GM23338 (cell line): ENCODE measurements around the gene RNF31. TPM values are rescaled to one million over a fixed set of nuclear protein-coding genes. Genes with fewer than 3 reads are reported as not detected.

Experiments
- ATAC-seq: fragments of 200-7000 bp; cut with Tn5 transposase; 3 replicates; pipeline ENCODE4 v1.9.1; 2020
- DNase-seq: peaks from one replicate; pipeline ENCODE4 v3.0.0-alpha.2; 2015; ENCODE audit warnings: low spot score
- H2AFZ ChIP-seq: fragments of 200-600 bp; sonication (generic); 2 replicates; pipeline ENCODE4 v1.8.0; 2016; ENCODE audit warnings: antibody characterized with exemption, mild to moderate bottlenecking, moderate library complexity
- H3F3A ChIP-seq: fragments of 200-600 bp; sonication (generic); replicated peaks from 2 replicates; pipeline ENCODE4 v1.8.0; 2017; ENCODE audit warnings: antibody characterized with exemption, mixed run types, low read depth
- H3K27ac ChIP-seq: fragments of 200-600 bp; sonication (generic); 2 replicates; pipeline ENCODE4 v1.6.1; 2016; ENCODE audit warnings: low read depth
- H3K27me3 ChIP-seq: fragments of 200-600 bp; sonication (generic); 2 replicates; pipeline ENCODE4 v1.8.0; 2016; ENCODE audit warnings: mild to moderate bottlenecking, mixed run types, moderate library complexity; ENCODE audit not compliant: insufficient read depth
- H3K36me3 ChIP-seq: fragments of 200-600 bp; sonication (generic); 2 replicates; pipeline ENCODE4 v1.8.0; 2016; ENCODE audit warnings: mild to moderate bottlenecking; ENCODE audit not compliant: insufficient read depth
- H3K4me1 ChIP-seq: fragments of 200-600 bp; sonication (generic); 2 replicates; pipeline ENCODE4 v1.8.0; 2016; ENCODE audit warnings: mild to moderate bottlenecking, moderate library complexity; ENCODE audit not compliant: insufficient read depth
- H3K4me2 ChIP-seq: fragments of 200-600 bp; sonication (generic); 2 replicates; pipeline ENCODE4 v1.7.1; 2017; ENCODE audit warnings: mixed run types
- H3K4me3 ChIP-seq: fragments of 200-600 bp; sonication (generic); 2 replicates; pipeline ENCODE4 v1.6.1; 2016; ENCODE audit warnings: mixed run types
- H3K79me2 ChIP-seq: fragments of 200-600 bp; sonication (generic); replicated peaks from 2 replicates; pipeline ENCODE4 v1.8.0; 2017; ENCODE audit warnings: mild to moderate bottlenecking; ENCODE audit not compliant: insufficient read depth
- H3K9me2 ChIP-seq: fragments of 200-600 bp; sonication (generic); 2 replicates; pipeline ENCODE4 v1.8.0; 2017; ENCODE audit not compliant: insufficient read depth
- H4K20me1 ChIP-seq: fragments of 200-600 bp; sonication (generic); replicated peaks from 2 replicates; pipeline ENCODE4 v1.8.0; 2017; ENCODE audit warnings: mild to moderate bottlenecking; ENCODE audit not compliant: insufficient read depth
- H3K27ac Mint-ChIP-seq: 2 replicates; pipeline ENCODE4 v1.8.0; 2020; ENCODE audit warnings: inconsistent platforms, mild to moderate bottlenecking, moderate library complexity, mixed read lengths
- H3K27me3 Mint-ChIP-seq: 3 replicates; pipeline ENCODE4 v1.8.0; 2022; ENCODE audit warnings: low read depth, mild to moderate bottlenecking, moderate library complexity, mixed read lengths, inconsistent platforms; ENCODE audit not compliant: insufficient read depth, poor library complexity
- H3K36me3 Mint-ChIP-seq: 3 replicates; pipeline ENCODE4 v1.8.0; 2021; ENCODE audit warnings: low read depth, mild to moderate bottlenecking, inconsistent platforms, moderate library complexity, mixed read lengths
- H3K4me1 Mint-ChIP-seq: 3 replicates; pipeline ENCODE4 v1.8.0; 2020; ENCODE audit warnings: mild to moderate bottlenecking, inconsistent platforms, mixed read lengths
- H3K4me3 Mint-ChIP-seq: 3 replicates; pipeline ENCODE4 v1.8.0; 2021; ENCODE audit warnings: moderate library complexity, mild to moderate bottlenecking, inconsistent platforms, mixed read lengths
- H3K9me3 Mint-ChIP-seq: 3 replicates; pipeline ENCODE4 v1.8.0; 2020; ENCODE audit warnings: moderate library complexity, mild to moderate bottlenecking, inconsistent platforms, mixed read lengths
- CREB1 ChIP-seq: fragments of 250-450 bp; sonication (Bioruptor Pico); IDR thresholded peaks from 2 replicates; pipeline ENCODE4 v1.5.0; 2020; ENCODE audit warnings: low read depth, mild to moderate bottlenecking, moderate library complexity
- CTCF ChIP-seq, 2 experiments: fragments of 200-600 bp in 1 of 2; sonication (generic) in 1 of 2; conservative IDR thresholded peaks; 2 replicates each; pipeline versions ENCODE4 v1.5.1 to v1.6.1; 2016 to 2017; ENCODE audit warnings: antibody characterized with exemption in 2 of 2, low read depth in 2 of 2, mild to moderate bottlenecking in 2 of 2, moderate library complexity in 1 of 2
- ETS1 ChIP-seq: IDR thresholded peaks from 2 replicates; pipeline ENCODE4 v1.6.1; 2016; ENCODE audit warnings: antibody characterized with exemption
- EZH2 ChIP-seq: fragments of 200-600 bp; sonication (generic); IDR thresholded peaks from one replicate; pipeline ENCODE4 v1.8.0; 2017; ENCODE audit warnings: antibody characterized with exemption, mild to moderate bottlenecking, low read depth; ENCODE audit not compliant: unreplicated experiment
- EZH2phosphoT487 ChIP-seq: fragments of 200-600 bp; sonication (generic); IDR thresholded peaks from one replicate; pipeline ENCODE4 v1.8.1; 2018; ENCODE audit warnings: antibody characterized with exemption; ENCODE audit not compliant: unreplicated experiment
- JUNB ChIP-seq: IDR thresholded peaks from one replicate; pipeline ENCODE4 v1.6.1; 2016; ENCODE audit warnings: antibody characterized with exemption; ENCODE audit not compliant: unreplicated experiment
- NANOG ChIP-seq: IDR thresholded peaks from 2 replicates; pipeline ENCODE4 v1.6.1; 2016; ENCODE audit warnings: antibody characterized with exemption, borderline replicate concordance
- POLR2AphosphoS5 ChIP-seq: IDR thresholded peaks from 2 replicates; pipeline ENCODE4 v1.6.1; 2016; ENCODE audit warnings: antibody characterized with exemption, low read depth
- REST ChIP-seq: IDR thresholded peaks from one replicate; pipeline ENCODE4 v1.6.1; 2018; ENCODE audit warnings: antibody characterized with exemption; ENCODE audit not compliant: unreplicated experiment
- STAT1 ChIP-seq: IDR thresholded peaks from one replicate; pipeline ENCODE4 v1.6.1; 2016; ENCODE audit warnings: antibody characterized with exemption; ENCODE audit not compliant: unreplicated experiment
- ZNF114 ChIP-seq: fragments of 250-450 bp; sonication (Bioruptor Pico); IDR thresholded peaks from 2 replicates; pipeline ENCODE4 v1.5.0; 2020; ENCODE audit warnings: mild to moderate bottlenecking, moderate library complexity
- ZNF331 ChIP-seq: fragments of 250-450 bp; sonication (Bioruptor Pico); IDR thresholded peaks from 2 replicates; pipeline ENCODE4 v1.5.0; 2020; ENCODE audit warnings: low read depth, mild to moderate bottlenecking, moderate library complexity
- polyA plus RNA-seq: library from polyadenylated mRNA; unstranded; fragments of >200 nt; fragmentation: Nextera tagmentation; extraction: Ambion mirVana; gene quantifications from 2 replicates; pipeline ENCODE4 v1.2.1, GENCODE V29; 2016
- total RNA-seq: library from RNA; depleted of rRNA; stranded (reverse); fragments of >200 nt; shearing (Covaris generic); gene quantifications from 2 replicates; pipeline ENCODE4 v1.2.3, GENCODE V29; 2014

Gene RNF31
- total and polyA plus RNA-seq, 2 experiments from 2014 or later, result 54.8 to 87.4 TPM

GRCh38 chr14:24121210-24121609 lies 26.1 kb upstream of the RNF31 start:
- peaks cover 58% of the 10 kb centered on the region for H3K36me3 Mint-ChIP-seq
- H3K79me2 ChIP-seq, result peaks cover 6% of the 10 kb centered on the region

GRCh38 chr14:24122416-24122815 lies 24.9 kb upstream of the RNF31 start:
- no peak overlapping the region for H3K27ac Mint-ChIP-seq
- H3K27me3 Mint-ChIP-seq, result no peaks in the 10 kb centered on the region
- Histone ChIP-seq H3F3A (no peaks in the 10 kb centered on the region), H3K79me2 (no peaks in the 10 kb centered on the region), H2AFZ (no peak overlapping the region), H3K27ac (no peak overlapping the region), H3K4me1 (no peaks in the 10 kb centered on the region), H3K9me2 (no peaks in the 10 kb centered on the region), H4K20me1 (no peaks in the 10 kb centered on the region; the same call in 1 of the 2 replicates), H3K4me3 (no peak overlapping the region), H3K4me2 (no peak overlapping the region), H3K27me3 (no peaks in the 10 kb centered on the region), H3K36me3 (peaks cover 19% of the 10 kb centered on the region; the same call in 1 of the 2 replicates)
- no peak for ATAC-seq
- no peak for DNase-seq
- H3K4me3 Mint-ChIP-seq, result no peak overlapping the region
- H3K4me1 Mint-ChIP-seq, result no peaks in the 10 kb centered on the region
- H3K9me3 Mint-ChIP-seq, result no peaks in the 10 kb centered on the region
- H3K36me3 Mint-ChIP-seq, result peaks cover 53% of the 10 kb centered on the region
- TF ChIP-seq CTCF (conservative IDR thresholded peaks at IDR 0.05; ENCODE audit: low read depth in 2 of 2), result no peak
- TF ChIP-seq ETS1, result no peak
- TF ChIP-seq STAT1, result no peak
- no peak for TF ChIP-seq POLR2AphosphoS5

More at GRCh38 chr14:24121210-24121609, 26.1 kb upstream of the RNF31 start:
- H3K4me1 Mint-ChIP-seq, result peaks cover 5% of the 10 kb centered on the region; the same call in 2 of the 3 replicates
- peaks cover 19% of the 10 kb centered on the region; the same call in 1 of the 2 replicates for H3K36me3 ChIP-seq
- H3K4me3 ChIP-seq, result no peak overlapping the region
- no peaks in the 10 kb centered on the region; the same call in 1 of the 2 replicates for H4K20me1 ChIP-seq
- no peak overlapping the region for H3K4me3 Mint-ChIP-seq
- H2AFZ ChIP-seq, result no peak overlapping the region
- H3K27me3 ChIP-seq, result no peaks in the 10 kb centered on the region
- H3K4me1 ChIP-seq, result peaks cover under 1% of the 10 kb centered on the region; the same call in 1 of the 2 replicates
- H3K4me2 ChIP-seq, result no peak overlapping the region
- H3K27me3 Mint-ChIP-seq, result peaks cover 3% of the 10 kb centered on the region
- H3F3A ChIP-seq, result no peaks in the 10 kb centered on the region
- no peak overlapping the region for H3K27ac ChIP-seq
- DNase-seq (no peak), ATAC-seq (no peak)
- TF ChIP-seq EZH2phosphoT487 (no peak), ZNF114 (CRISPR knock-in tag) (no peak), ETS1 (no peak), ZNF331 (no peak), EZH2 (no peak), JUNB (no peak), NANOG (no peak), REST (no peak), CREB1 (CRISPR knock-in tag) (no peak)
- no peaks in the 10 kb centered on the region for H3K9me3 Mint-ChIP-seq
- no peaks in the 10 kb centered on the region for H3K9me2 ChIP-seq
- H3K27ac Mint-ChIP-seq, result no peak overlapping the region
